Choroid plexus epithelial cell (primary cell): Measurements from ENCODE around the gene RNLS.

Experiments used
- DNase-seq: peaks from one replicate; pipeline ENCODE4 v3.0.0-alpha.2; 2010; ENCODE audit warnings: low read depth
- H3K4me3 ChIP-seq: 2 replicates; pipeline ENCODE4 v1.5.1; 2011; ENCODE audit warnings: low read depth, mild to moderate bottlenecking, control low read depth, low read length, moderate library complexity
- TF ChIP-seq, protein P1 (sequence below): conservative IDR thresholded peaks from 2 replicates; pipeline ENCODE4 v1.5.1; 2011; ENCODE audit warnings: low read depth, mild to moderate bottlenecking, control low read depth, inconsistent platforms, low read length, moderate library complexity

Gene RNLS

GRCh38 chr10:88542522-88542921, 40.6 kb downstream of the RNLS start:
- DNase-seq = peak; percentile 89
- TF ChIP-seq, protein P1, sequence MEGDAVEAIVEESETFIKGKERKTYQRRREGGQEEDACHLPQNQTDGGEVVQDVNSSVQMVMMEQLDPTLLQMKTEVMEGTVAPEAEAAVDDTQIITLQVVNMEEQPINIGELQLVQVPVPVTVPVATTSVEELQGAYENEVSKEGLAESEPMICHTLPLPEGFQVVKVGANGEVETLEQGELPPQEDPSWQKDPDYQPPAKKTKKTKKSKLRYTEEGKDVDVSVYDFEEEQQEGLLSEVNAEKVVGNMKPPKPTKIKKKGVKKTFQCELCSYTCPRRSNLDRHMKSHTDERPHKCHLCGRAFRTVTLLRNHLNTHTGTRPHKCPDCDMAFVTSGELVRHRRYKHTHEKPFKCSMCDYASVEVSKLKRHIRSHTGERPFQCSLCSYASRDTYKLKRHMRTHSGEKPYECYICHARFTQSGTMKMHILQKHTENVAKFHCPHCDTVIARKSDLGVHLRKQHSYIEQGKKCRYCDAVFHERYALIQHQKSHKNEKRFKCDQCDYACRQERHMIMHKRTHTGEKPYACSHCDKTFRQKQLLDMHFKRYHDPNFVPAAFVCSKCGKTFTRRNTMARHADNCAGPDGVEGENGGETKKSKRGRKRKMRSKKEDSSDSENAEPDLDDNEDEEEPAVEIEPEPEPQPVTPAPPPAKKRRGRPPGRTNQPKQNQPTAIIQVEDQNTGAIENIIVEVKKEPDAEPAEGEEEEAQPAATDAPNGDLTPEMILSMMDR = no peak
- H3K4me3 ChIP-seq = no peak overlapping the region

DNA sequence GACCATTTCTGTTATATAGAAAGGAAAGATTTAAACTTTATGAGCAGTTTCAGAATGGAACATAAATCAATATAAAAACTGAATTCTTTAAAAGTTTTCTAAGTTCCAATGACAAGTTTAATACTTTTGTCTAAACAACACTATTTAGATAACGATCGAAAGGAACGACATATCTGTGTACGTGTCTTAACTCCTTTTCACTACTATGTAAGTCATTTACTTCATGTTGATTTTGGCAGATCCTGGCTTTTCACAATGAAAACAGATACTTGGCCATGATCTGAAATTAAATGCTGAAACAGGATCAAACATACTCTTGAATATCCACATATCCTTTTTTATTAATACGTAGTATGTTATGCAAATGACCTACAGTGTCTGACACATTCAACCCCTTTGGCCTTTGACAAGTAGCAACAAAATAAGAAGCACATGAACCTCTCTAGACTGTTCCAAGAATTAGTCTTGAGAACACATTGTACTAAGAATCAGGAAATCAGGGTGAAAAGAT, 41.9 kb downstream of the RNLS start:
- TF ChIP-seq, protein P1 = no peak
- DNase-seq = peak; percentile 97
- no peak overlapping the region for H3K4me3 ChIP-seq

GRCh38 chr10:88540351-88540750, 42.8 kb downstream of the RNLS start:
- TF ChIP-seq, protein P1 = no peak
- DNase-seq = peak; percentile 38
- no peak overlapping the region for H3K4me3 ChIP-seq

DNA sequence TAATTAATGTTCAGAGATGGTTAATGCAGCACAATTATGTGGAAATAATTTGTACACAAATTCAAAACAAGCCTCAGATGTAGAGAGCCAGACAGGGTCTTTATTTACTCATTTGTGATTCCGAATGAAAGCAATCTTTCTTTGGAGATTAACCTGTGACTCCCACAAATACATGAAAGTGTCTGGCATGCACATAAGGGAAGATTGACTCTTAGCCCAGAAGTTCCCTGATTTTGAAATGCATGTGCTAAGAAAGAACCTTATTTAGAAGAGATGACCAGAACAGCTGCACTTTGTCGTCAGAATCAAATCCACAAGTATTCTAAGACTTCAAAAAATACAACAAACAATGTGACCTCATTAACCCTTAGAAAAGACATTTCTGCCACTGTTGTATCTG, 45.1 kb downstream of the RNLS start:
- TF ChIP-seq, protein P1 = no peak
- DNase-seq = peak; percentile 97
- no peak overlapping the region for H3K4me3 ChIP-seq

DNA sequence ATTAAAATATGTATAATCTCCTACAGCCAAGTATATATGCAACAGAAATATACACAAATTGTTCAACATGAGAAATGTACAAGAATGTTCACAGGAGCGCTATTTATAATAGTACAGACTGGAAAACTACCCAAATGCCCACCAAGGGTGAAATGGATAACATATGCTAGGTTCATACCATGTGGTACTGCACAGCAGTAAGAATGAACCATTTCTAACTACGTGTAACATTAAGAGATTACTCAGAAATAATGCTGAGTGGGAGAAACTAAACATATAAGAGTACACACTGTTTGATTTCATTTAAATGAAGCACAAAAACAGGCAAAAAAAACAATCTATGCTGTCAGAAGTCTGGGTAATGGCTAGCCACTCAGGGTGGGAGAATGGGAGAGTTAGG, 45.8 kb downstream of the RNLS start:
- H3K4me3 ChIP-seq = no peak overlapping the region
- TF ChIP-seq, protein P1 = no peak
- peak; percentile 66 for DNase-seq

DNA sequence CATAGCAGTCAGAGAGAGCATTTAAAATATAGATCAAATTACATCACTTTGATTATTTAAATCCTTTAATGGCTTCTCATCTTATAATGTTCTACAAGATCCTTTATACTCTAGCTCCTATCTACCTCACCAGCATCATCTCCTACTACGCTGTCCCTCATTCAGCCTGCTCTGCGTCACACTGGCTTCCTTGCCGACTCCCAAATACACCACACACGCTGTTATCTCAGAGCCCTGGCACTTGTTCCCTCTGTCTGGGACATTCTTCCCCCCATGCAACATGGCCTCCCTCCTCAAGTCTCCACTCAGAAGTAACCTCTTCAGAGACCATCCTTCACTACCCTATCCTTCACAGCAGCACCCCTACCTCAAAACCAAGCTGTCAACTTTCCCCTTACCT, 46.7 kb downstream of the RNLS start:
- no peak overlapping the region for H3K4me3 ChIP-seq
- no peak for DNase-seq
- TF ChIP-seq, protein P1 = no peak

- H3K4me3 ChIP-seq = no peak overlapping the region
- TF ChIP-seq, protein P1 = no peak
- DNase-seq = no peak
These were observed 48.9 kb downstream of the RNLS start for GRCh38 chr10:88534072-88534665.
